Fibroblast of skin of right quadriceps (primary cell): Measurements from ENCODE around the gene ADGRG7.
"Not testable (repeated sequence)": the region's sequence is repeated elsewhere in the genome, so short reads cannot be mapped to it uniquely, and the experiment has no call there.

Source experiments
- DNase-seq: peaks from one replicate; pipeline ENCODE4 v3.0.0-alpha.2; 2013

ADGRG7 gene

DNA sequence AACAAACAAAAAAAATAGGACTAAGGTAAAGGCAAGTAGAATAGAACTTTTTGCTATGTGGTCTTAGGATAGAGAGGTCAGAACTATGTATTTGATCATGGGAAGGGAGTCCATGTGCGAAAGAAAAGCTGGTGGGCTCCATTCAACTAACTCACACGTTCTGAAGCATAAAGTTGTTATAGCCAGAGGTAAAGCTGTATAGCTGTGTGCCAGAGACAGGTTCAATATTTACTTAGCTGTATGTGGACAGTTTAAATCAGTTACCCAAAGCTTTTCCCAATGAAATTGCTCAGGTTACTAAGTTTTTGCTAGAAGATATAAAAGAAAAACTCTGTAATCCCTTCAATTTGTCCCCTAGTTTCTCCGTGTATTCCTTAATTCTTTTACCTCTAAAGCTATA lies 37.8 kb downstream of the ADGRG7 start:
- no peak for DNase-seq

- no peak for DNase-seq
Measured at GRCh38 chr3:100647657-100648056, 38.3 kb downstream of the ADGRG7 start.

- DNase-seq = peak; percentile 81
Measured at GRCh38 chr3:100650651-100651619, 41.5 kb downstream of the ADGRG7 start.

GRCh38 chr3:100653604-100654294 lies 44.3 kb downstream of the ADGRG7 start:
- DNase-seq = no peak

DNA sequence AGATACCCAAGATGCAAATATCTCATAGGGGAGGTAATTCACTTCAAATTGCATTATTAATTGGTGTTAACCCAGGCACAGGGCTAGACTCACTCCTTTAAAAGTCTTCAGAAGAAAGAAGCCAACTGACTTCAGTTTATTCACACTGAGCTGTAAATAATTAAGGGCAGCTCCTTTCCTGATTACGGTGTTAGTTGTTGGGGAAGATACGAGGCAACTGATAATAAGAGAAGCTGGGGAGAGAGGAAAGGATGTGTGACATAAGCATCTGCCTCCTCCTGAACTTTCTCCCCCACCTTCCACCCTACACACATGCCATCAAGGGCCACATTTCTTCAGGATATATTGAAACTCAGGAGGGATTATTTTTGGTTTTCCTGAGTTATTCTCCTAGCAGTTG lies 47.5 kb downstream of the ADGRG7 start:
- DNase-seq = no peak

- DNase-seq = not testable (repeated sequence)
Measured at GRCh38 chr3:100661294-100661693, 51.9 kb downstream of the ADGRG7 start.

DNA sequence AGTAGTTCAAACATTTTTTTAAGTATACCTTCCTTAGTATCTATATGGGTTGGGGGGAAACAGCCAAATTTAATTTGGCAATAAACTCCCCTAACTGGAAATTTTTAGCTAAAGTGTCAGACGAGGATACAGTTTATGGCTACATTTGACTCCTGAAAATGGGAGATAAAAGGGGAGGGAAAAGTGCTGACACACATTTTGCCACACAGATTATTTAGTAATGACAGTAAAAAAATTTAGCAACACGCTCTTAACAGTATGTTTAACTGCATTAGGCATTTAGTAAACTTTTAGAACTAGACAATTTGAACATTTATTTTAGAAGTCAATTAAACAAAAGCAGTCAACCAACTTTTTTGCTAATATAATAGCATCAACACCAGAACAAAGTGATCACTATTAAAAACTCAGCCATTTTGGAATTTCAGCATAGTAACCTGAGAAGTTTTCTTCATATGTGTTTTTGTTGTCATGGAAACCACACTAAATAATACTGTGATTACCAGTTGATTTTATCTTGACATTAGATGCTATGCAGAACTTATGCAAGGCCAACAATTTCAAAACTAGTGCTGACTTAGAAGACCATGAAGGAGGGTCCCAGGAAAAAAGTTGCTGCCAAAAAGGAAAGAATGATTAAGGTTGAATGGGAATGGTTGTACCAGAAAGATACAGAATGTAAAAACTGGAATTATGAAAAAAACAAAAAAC lies 52.9 kb downstream of the ADGRG7 start:
- DNase-seq = peak; percentile 23

- DNase-seq = no peak
Measured at GRCh38 chr3:100665230-100665629, 55.8 kb downstream of the ADGRG7 start.

- not testable (repeated sequence) for DNase-seq
Measured at GRCh38 chr3:100666699-100667098, 57.3 kb downstream of the ADGRG7 start.

GRCh38 chr3:100667316-100667715 lies 57.9 kb downstream of the ADGRG7 start:
- not testable (repeated sequence) for DNase-seq

GRCh38 chr3:100670995-100671394 lies 61.6 kb downstream of the ADGRG7 start:
- DNase-seq = not testable (repeated sequence)

- DNase-seq = no peak
Measured at GRCh38 chr3:100681496-100681895, 72.1 kb downstream of the ADGRG7 start.

DNA sequence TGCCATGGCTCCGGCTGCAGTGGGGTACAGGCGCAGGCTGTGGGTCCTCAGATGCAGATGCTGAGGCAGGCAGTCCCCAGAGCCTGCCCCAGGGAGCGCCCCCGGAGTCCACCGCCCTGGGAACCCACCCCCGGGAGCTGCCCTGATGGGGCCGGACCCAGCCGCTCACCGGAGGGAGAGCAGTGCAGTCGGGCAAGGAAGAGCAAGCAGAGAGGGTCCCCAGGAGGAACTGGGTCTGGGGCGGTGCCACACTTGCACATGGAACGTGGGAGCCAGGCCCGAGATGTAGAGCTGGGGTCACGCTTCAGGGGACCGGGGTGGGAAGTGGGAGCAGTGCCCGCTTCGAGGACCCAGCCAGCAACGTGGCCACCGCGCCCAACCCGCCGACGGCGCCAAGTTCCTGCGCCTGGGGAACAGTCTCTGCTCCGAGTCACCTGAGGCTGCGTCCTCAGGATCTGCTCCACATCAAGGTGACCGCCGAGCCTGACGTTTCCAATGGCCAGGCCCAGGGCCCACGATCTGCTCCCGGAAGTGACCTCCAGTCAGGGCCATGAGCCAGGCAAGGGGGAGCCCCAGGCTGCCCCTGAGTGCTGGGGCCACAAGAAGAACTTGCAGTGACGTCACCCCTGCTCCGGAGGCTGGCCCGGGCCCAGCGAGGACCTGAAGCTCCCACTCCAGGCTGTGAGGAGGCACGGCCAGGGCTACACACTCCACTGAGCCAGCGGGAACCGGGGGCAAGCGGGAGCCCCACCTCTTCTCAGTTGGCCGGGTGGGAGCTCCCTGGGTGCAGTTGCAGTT lies 72.9 kb downstream of the ADGRG7 start:
- no peak for DNase-seq

GRCh38 chr3:100682854-100683760 lies 73.7 kb downstream of the ADGRG7 start:
- DNase-seq = no peak

DNA sequence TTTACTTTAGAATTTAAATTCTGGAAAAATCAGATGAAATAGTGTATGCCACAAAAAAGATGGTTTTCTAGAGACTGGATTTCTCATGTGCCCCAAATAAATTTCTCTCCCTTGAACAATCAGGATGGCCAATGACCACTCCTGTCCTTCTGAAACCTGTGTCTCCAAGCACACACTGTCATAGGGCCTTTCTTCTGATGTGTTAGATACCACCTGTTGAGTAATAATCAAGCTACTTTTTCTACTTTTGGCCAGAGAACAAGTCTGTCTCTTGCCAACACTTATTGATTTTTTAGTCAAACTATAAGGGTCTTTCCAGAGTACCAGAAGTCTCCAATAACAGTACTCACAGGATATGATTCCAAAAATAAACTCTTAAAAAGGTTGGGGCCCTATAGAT lies 83.8 kb downstream of the ADGRG7 start:
- DNase-seq = no peak

- DNase-seq = no peak
Measured at GRCh38 chr3:100695696-100696095, 86.3 kb downstream of the ADGRG7 start.

DNA sequence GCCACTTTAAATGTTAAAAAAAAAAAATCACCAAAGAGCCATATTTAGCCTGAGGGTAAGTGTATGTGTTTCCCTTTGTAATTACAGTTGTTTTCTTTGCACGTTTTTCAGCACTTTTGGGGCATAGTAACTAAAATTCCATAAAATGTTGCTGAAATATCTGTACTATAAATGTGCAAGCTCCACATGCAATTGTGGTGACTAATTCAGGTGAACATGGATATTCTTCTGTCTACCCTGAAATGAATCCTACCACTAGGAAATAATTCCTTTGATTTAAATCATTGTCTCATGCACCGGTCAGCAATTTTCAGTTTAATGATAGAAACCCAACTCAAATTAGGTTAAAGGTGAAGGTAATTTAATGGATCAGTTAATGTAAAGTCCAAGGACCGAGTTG lies 86.8 kb downstream of the ADGRG7 start:
- no peak for DNase-seq

- no peak for DNase-seq
Measured at GRCh38 chr3:100697172-100697571, 87.8 kb downstream of the ADGRG7 start.

- DNase-seq = no peak
Measured at GRCh38 chr3:100697723-100698285, 88.4 kb downstream of the ADGRG7 start.

DNA sequence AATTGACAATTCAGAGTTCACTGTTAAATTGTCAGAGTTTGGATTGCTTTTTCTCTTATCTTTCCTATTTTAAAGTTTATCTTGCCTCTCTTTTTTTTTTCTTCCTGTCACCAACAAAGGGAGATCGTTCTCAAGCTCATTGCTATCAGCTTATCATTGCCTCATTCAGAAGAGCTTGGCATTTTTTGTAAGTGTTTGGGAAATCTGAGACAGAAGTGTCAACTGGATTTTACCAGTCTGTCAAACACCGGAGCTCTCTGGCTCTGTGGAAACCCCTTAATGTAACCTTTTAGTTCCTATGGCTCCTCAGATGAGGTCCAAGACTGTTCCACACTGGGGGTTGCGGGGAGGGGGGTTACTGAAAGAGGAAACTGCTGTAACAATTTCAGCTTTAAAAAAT lies 89.3 kb downstream of the ADGRG7 start:
- no peak for DNase-seq

GRCh38 chr3:100700708-100701107 lies 91.3 kb downstream of the ADGRG7 start:
- DNase-seq = no peak
